ENCODE measurements around the gene CPB1.

CPB1 gene

DNA sequence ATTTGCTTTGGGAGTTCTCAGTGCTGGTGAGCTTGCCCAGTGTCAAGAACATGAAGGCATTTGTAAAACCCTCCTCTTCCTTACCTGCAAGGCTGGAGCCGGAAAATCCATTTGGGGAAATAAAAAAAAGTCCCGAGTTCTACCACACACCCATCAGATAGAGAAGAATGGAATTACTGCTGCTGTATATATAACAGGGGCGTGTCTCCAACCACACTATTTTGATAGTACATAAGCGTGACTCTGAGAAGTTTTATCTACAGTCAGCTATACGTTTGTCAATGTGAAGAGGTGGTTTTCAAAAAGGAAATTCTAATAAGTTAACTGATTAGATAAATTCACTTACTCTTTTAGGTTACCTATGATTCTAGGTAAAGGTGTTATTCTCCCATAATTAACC lies 36.2 kb downstream of the CPB1 start:
- TF ChIP-seq, protein P1, sequence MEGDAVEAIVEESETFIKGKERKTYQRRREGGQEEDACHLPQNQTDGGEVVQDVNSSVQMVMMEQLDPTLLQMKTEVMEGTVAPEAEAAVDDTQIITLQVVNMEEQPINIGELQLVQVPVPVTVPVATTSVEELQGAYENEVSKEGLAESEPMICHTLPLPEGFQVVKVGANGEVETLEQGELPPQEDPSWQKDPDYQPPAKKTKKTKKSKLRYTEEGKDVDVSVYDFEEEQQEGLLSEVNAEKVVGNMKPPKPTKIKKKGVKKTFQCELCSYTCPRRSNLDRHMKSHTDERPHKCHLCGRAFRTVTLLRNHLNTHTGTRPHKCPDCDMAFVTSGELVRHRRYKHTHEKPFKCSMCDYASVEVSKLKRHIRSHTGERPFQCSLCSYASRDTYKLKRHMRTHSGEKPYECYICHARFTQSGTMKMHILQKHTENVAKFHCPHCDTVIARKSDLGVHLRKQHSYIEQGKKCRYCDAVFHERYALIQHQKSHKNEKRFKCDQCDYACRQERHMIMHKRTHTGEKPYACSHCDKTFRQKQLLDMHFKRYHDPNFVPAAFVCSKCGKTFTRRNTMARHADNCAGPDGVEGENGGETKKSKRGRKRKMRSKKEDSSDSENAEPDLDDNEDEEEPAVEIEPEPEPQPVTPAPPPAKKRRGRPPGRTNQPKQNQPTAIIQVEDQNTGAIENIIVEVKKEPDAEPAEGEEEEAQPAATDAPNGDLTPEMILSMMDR (conservative IDR thresholded peaks at IDR 0.05; ENCODE audit: low read depth, low read length) = no peak
- no peak overlapping the region for H3K4me3 ChIP-seq (ENCODE audit: low read depth, low read length)
- DNase-seq (ENCODE audit: low read depth) = no peak

- H3K4me3 ChIP-seq (ENCODE audit: low read depth, low read length) = no peak within 1 kb of the TSS
- no peak for DNase-seq (ENCODE audit: low read depth)
- TF ChIP-seq, protein P1 (conservative IDR thresholded peaks at IDR 0.05; ENCODE audit: low read depth, low read length) = no peak
Observed at GRCh38 chr3:148865049-148865448, 37.4 kb downstream of the CPB1 start, which contains the start of gene CPA3. Gene CPA3, plus strand, starts transcription at chr3:148865296. Its CDS starts 12 bp downstream, at chr3:148865308.

- H3K4me3 ChIP-seq (ENCODE audit: low read depth, low read length) = no peak overlapping the region
Observed at GRCh38 chr3:148866261-148866660, 38.6 kb downstream of the CPB1 start.

GRCh38 chr3:148873270-148873927 lies 45.8 kb downstream of the CPB1 start:
- no peak for DNase-seq (ENCODE audit: low read depth)
- TF ChIP-seq, protein P1 (conservative IDR thresholded peaks at IDR 0.05; ENCODE audit: low read depth, low read length) = no peak
- H3K4me3 ChIP-seq (ENCODE audit: low read depth, low read length) = no peak overlapping the region

More at GRCh38 chr3:148866261-148866660, 38.6 kb downstream of the CPB1 start:
- DNase-seq (ENCODE audit: low read depth) = peak; percentile 83
- TF ChIP-seq, protein P1 (conservative IDR thresholded peaks at IDR 0.05; ENCODE audit: low read depth, low read length) = no peak

GRCh38 chr3:148873977-148874376 lies 46.4 kb downstream of the CPB1 start:
- TF ChIP-seq, protein P1 (conservative IDR thresholded peaks at IDR 0.05; ENCODE audit: low read depth, low read length) = no peak
- no peak for DNase-seq (ENCODE audit: low read depth)

DNA sequence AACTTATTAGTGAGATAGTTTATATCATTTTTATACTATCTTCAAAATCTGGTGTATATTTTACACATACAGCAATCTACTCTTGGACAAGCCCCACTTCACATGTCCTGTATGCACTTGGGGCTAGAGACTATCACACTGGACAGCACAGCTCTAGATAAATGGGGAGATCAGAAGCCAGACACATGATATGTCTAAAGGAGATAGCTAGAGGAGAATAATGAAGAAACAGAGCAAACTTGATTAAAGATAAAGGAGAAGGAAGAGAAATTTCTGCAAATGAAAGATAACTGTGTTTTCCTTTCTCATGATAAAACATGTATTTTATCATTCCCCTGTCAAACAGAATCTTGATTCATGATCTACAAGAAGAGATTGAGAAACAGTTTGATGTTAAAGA lies 50.5 kb downstream of the CPB1 start:
- TF ChIP-seq, protein P1 (conservative IDR thresholded peaks at IDR 0.05; ENCODE audit: low read depth, low read length) = no peak
- no peak overlapping the region for H3K4me3 ChIP-seq (ENCODE audit: low read depth, low read length)
- no peak for DNase-seq (ENCODE audit: low read depth)

More at GRCh38 chr3:148873977-148874376, 46.4 kb downstream of the CPB1 start:
- no peak overlapping the region for H3K4me3 ChIP-seq (ENCODE audit: low read depth, low read length)

- H3K4me3 ChIP-seq (ENCODE audit: low read depth, low read length) = no peak overlapping the region
- DNase-seq (ENCODE audit: low read depth) = no peak
- TF ChIP-seq, protein P1 (conservative IDR thresholded peaks at IDR 0.05; ENCODE audit: low read depth, low read length) = no peak
Observed at GRCh38 chr3:148879256-148879655, 51.6 kb downstream of the CPB1 start.
